Kidney tubule cell (primary cell): Measurements from ENCODE around the gene DCLRE1B.
"Not testable (repeated sequence)": the region's sequence is repeated elsewhere in the genome, so short reads cannot be mapped to it uniquely, and the experiment has no call there.

Source experiments
- DNase-seq: peaks from one replicate; pipeline ENCODE4 v3.0.0-alpha.2; 2018; ENCODE audit warnings: low spot score

The DCLRE1B gene

DNA sequence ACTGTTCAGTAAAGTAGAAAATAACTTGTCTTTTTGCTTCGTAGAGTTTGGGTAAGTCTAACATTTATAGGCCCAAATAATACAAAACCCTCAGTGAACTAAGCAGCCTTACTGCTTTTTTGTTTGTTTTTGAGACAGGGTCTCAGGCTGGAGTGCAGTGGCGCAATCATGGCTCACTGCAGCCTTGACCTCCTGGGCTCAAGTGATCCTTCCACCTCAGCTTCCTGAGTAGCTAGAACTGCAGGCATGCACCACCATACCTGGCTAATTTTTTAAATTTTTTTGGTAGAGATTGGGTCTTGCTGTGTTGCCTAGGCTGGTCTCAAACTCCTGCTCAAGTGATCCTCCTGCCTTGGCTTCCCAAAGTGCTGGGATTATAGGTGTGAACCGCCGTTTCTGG lies 43.0 kb downstream of the DCLRE1B start:
- DNase-seq = not testable (repeated sequence)

DNA sequence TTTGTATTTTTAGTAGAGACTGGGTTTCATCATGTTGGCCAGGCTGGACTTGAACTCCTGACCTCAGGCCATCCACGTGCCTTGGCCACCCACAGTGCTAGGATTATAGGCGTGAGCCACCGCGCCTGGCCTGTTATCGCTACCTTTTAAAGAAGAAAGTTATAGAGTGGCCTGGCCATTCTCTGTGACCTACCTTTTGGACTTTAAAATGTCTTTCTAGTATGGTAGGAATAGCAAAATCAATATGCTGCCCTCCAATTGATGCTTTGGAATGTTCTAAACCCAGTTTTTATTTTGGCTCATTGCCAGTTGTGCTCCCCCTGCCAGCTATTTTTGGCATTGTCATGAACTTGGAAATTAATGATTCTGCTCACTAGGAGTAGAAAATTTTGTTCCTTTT lies 43.9 kb downstream of the DCLRE1B start:
- DNase-seq = no peak

DNA sequence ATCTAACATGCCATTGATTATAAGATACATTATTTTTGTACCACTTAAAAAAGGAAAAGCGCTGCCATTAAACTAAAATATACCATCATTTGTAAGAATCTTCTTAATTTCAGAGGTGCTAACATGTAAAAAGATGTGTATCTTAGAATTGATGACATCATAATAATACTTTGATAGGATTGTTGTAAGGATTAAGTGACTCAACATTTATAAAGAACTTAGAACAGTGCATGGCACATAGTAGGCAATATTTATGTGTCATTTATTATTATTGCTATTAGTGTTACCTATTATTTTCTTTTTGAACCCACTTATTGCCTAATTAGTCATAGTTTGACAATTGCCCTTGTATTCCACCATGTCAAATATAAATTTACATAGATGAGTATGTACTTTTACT lies 45.8 kb downstream of the DCLRE1B start:
- DNase-seq = no peak

DNA sequence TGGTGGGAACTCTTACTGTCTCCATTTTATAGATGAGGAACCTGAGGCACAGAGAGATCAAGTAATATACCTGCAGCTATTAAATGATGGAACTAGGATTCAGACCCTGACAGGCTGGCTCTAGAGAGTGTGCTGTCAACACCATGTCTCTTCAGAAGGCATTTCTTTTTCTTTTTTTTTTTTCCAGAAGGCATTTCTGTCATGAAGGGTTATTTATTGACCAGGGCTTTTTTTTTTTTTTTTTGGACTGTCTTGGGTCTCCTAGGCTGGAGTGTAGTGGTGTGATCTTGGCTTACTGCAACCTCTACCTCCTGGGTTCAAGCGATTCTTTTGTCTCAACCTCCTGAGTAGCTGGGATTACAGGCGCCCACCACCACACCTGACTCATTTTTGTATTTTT lies 46.6 kb downstream of the DCLRE1B start:
- no peak for DNase-seq

DNA sequence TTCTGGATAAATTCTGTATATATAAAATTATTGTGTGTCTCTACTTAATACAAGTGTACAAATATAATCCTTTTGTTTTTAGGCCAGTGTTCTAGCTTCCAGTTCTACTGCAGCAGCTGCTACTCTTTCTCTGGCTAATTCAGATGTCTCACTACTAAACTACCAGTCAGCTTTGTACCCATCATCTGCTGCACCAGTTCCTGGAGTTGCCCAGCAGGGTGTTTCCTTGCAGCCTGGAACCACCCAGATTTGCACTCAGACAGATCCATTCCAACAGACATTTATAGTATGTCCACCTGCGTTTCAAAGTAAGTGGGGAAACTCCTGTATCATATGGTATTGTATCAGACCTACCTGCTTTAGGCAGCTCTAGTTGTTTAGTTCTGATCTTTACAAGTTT lies 52.9 kb downstream of the DCLRE1B start:
- DNase-seq = no peak

DNA sequence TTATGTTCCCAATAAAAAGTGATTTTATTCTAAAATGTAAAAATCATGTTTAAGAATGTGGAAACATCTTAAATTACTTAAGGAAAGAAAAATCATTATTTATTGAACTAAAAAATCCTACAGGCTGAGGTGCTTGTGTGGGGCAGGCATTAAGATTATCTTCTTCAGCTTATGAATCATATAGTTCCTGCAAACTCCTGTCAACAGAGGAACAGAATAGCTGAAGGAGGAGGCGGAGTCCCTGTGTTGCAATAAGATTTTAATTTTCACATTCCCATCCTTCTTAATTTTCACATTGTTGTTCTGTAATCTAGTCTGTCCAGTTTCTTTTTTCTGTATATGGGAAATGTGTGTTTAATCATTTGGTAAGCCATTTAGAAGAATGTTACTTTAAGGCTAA lies 53.6 kb downstream of the DCLRE1B start:
- no peak for DNase-seq

DNA sequence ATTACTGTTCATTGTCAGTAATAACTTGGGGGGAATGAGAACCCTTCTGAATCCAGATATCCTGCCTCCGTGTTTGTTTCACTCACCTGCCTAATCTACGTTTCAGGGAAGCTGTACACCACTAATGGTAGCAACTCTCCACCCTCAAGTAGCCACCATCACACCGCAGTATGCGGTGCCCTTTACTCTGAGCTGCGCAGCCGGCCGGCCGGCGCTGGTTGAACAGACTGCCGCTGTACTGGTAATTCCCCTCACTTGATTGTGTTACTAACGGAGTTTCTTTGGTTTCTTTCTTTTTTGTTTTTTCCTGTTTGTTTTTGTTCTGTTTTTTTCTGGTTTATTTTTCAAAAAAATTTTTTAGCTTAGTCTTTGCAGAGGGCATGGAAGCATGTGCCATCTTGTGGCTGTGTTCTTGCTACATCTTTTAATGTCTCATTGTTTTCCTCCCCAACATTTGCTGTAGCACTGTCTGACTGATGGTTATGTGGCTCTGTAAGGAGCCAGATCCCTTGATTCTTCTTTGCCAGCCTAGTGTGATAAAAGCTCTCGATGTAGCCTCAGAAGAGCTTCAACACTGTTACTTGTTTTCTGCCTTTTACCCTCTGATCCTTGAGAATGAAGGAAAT lies 58.3 kb downstream of the DCLRE1B start:
- DNase-seq = no peak
